GM12801 (cell line): ENCODE measurements around the gene FAM227B.

Experiments
- TF ChIP-seq, protein P1 (sequence below): IDR thresholded peaks from one replicate; pipeline ENCODE4 v1.5.1; 2011; ENCODE audit warnings: control low read depth; ENCODE audit not compliant: insufficient read length; ENCODE audit errors: extremely low read depth

FAM227B gene

DNA sequence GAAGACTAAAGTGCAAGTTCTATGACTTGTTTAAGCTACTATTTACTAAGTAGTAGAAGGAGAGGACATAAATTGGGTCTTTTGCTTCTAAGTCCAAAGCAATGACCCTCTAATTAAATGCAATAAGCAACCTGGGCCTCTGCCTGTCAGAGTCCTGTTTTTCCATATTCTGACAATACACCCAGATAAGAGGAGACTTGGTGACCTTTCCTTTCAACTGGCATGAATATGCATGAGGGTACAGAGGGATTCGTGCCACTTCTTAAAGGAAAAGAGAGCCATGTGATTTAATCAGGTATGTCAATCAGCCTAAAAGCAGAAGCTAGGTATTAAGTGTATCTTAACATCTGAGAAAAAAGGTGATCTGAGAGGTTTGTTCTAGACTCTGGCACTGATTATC is 248.3 kb downstream of the FAM227B start:
- TF ChIP-seq, protein P1, sequence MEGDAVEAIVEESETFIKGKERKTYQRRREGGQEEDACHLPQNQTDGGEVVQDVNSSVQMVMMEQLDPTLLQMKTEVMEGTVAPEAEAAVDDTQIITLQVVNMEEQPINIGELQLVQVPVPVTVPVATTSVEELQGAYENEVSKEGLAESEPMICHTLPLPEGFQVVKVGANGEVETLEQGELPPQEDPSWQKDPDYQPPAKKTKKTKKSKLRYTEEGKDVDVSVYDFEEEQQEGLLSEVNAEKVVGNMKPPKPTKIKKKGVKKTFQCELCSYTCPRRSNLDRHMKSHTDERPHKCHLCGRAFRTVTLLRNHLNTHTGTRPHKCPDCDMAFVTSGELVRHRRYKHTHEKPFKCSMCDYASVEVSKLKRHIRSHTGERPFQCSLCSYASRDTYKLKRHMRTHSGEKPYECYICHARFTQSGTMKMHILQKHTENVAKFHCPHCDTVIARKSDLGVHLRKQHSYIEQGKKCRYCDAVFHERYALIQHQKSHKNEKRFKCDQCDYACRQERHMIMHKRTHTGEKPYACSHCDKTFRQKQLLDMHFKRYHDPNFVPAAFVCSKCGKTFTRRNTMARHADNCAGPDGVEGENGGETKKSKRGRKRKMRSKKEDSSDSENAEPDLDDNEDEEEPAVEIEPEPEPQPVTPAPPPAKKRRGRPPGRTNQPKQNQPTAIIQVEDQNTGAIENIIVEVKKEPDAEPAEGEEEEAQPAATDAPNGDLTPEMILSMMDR, result no peak

DNA sequence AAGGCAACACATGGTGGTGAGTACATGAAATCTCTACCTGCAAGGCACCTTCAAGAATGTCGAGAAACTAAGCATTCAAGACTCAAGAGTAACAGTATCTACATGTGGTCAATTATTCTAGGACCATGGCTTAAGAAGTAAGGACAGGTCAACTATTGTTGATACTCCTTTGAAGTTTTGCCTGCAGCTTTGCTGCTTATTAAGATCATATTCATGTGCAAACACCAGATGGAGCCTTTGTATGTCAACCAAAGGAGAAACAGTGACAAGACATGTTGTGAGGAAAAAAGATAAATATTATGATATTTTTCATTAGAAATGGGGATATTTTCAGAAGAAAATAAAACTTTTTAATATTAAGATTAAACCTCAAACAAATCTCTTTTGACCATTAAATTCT is 249.8 kb downstream of the FAM227B start:
- TF ChIP-seq, protein P1, result no peak

DNA sequence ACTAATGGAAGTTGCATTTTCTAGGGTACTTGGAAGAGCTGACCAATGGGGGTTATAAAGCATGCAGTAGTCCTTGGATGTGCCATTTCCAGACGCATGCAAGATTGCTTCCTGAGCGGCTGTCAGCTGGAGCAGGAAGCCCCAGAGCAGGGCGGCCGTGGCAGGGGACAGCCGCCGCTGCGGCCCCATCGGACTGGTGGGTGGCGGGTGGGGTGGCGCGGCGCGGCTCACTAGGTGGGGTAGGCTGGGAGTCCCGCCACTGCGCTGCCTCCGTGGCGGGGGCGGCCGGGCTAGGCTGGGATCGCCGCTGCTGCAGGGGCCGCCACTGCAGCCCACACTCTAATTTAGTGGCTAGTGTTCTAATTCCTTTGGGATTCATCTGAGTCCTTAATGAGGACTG is 254.1 kb downstream of the FAM227B start:
- TF ChIP-seq, protein P1, result no peak

DNA sequence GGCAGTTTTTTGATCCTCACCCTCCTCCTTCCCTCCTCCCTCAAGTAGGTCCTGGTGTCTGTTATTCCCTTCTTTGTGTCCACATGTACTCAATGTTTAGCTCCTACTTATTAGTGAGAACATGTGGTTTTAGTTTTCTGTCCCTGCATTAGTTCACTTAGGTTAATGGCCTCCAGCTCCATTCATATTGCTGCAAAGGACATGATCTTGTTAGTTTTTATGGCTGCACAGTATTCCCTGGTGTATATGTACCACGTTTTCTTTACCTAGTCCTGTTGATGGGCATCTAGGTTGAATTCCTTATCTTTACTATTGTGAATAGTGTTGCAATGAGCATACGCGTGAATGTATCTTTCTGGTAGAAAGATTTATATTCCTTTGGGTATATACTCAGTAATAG is 259.2 kb downstream of the FAM227B start:
- TF ChIP-seq, protein P1, result no peak

DNA sequence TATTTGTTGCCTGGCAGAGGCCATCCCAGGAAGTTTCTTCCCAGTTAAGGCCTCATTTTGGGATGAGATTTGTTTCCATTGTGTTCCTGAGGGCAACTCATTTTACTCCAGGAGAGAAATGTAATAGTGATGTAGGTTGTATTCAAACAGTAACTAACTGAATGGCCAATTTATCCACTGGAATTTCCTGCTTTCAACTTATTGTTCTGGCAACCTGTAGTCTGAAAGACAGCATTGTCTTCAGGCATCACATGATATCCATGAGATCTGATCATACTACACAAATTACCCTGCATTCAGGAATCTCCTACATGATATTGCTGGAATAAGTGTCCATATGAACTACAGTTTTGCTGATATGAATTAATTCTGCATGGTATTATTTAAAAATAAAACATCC is 277.1 kb downstream of the FAM227B start:
- TF ChIP-seq, protein P1, result no peak

DNA sequence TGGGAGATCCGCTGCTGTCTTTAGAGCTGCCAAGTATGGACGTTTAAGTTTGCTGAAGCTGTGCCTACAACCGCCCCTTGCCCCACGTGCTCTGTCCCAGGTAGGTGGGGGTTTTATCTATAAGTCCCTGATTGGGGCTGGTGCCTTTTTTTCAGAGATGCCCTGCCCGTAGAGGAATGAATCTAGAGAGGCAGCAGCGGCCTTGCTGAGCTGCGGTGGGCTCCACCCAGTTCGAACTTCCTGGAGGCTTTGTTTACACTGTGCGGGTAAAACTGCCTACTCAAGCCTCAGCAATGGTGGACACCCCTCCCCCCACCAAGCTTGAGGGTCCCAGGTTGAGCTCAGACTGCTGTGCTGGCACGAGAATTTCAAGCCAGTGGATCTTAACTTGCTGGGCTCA is 281.0 kb downstream of the FAM227B start:
- TF ChIP-seq, protein P1, result no peak

DNA sequence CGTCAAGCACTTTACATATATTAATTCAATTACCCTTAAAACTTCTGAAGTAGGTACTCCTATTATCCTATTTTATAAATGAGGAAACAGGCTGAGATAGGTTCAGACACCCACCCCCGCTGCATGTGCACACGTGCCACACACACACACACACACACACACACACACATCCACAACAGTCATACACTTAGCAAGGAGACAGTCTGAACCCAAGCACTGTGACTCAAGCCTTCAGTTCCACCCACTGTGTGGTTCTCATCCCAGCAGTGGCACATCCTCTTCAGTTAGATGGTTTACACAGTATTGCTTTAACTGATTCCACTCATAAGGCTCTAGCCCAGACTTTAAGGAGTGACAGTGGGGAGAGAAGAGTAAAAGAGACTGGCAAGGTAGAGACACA is 288.7 kb downstream of the FAM227B start:
- TF ChIP-seq, protein P1, result no peak

DNA sequence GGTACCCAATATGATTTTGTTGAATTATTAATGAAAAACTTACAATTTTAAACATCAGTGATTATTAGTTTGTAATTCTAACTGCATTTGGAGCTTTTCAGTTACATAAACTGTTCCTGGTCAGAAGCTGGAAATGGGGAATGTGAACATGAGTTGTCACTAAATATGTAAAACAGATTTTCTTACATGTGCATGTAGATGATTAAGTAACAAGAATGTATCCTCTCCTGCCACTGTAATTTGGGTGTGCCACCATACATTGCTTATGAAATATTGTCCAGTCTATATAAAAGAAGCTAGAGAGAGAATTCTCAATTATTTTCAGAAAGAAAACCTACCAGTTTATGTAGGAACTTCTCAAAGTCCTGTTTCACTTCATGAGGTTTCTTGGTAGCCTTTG is 289.2 kb downstream of the FAM227B start:
- TF ChIP-seq, protein P1, result no peak
